IPS-NIHi11 (cell line): ENCODE measurements around the gene TCHP.
"Not testable (repeated sequence)": the region's sequence is repeated elsewhere in the genome, so short reads cannot be mapped to it uniquely, and the experiment has no call there.

ENCODE experiments used
- DNase-seq: peaks from one replicate; pipeline ENCODE4 v3.0.0; 2012; ENCODE audit warnings: mixed read lengths, low spot score

Gene TCHP

GRCh38 chr12:109910254-109910968 is 10.3 kb downstream of the TCHP start:
- no peak for DNase-seq

GRCh38 chr12:109910969-109911348 is 10.9 kb downstream of the TCHP start:
- DNase-seq, result peak; percentile 97

- no peak for DNase-seq
Measured at GRCh38 chr12:109912855-109913321, 12.8 kb downstream of the TCHP start.

- DNase-seq, result no peak
Measured at GRCh38 chr12:109914461-109914860, 14.4 kb downstream of the TCHP start.

GRCh38 chr12:109915171-109916040 is 15.3 kb downstream of the TCHP start:
- DNase-seq, result no peak

GRCh38 chr12:109916045-109916444 is 16.0 kb downstream of the TCHP start:
- DNase-seq, result no peak

GRCh38 chr12:109919456-109919855 is 19.4 kb downstream of the TCHP start:
- no peak for DNase-seq

- DNase-seq, result no peak
Measured at GRCh38 chr12:109920261-109920780, 20.2 kb downstream of the TCHP start.

GRCh38 chr12:109921982-109922381 is 21.9 kb downstream of the TCHP start:
- DNase-seq, result no peak

GRCh38 chr12:109923038-109923437 is 23.0 kb downstream of the TCHP start:
- no peak for DNase-seq

- DNase-seq, result no peak
Measured at GRCh38 chr12:109923481-109924245, 23.6 kb downstream of the TCHP start.

- DNase-seq, result no peak
Measured at GRCh38 chr12:109925185-109925840, 25.2 kb downstream of the TCHP start.

- no peak for DNase-seq
Measured at GRCh38 chr12:109926016-109926415, 25.9 kb downstream of the TCHP start.

- no peak for DNase-seq
Measured at GRCh38 chr12:109926488-109927210, 26.6 kb downstream of the TCHP start.

GRCh38 chr12:109927622-109928021 is 27.5 kb downstream of the TCHP start:
- DNase-seq, result peak; percentile 78

- DNase-seq, result no peak
Measured at GRCh38 chr12:109928058-109928656, 28.1 kb downstream of the TCHP start.

- DNase-seq, result not testable (repeated sequence)
Measured at GRCh38 chr12:109929326-109929725, 29.3 kb downstream of the TCHP start.

GRCh38 chr12:109930028-109930800 is 30.1 kb downstream of the TCHP start:
- DNase-seq, result no peak

- no peak for DNase-seq
Measured at GRCh38 chr12:109931143-109931542, 31.1 kb downstream of the TCHP start.
